Measurements from ENCODE around the gene NR0B2.

GRCh38 chr1:26923711-26924110 is 9.9 kb upstream of the NR0B2 start:
- TF ChIP-seq CTCF (IDR thresholded peaks at IDR 0.05; ENCODE audit: poor library complexity) (no peak), EZH2 (IDR thresholded peaks at IDR 0.05; ENCODE audit: borderline replicate concordance) (no peak)

Data from hepatocyte (in vitro differentiated cells).